ENCODE results near the gene PLA2G4D. TPM values are rescaled to one million over a fixed set of nuclear protein-coding genes. Genes with fewer than 3 reads are reported as not detected.

The PLA2G4D gene
- total and polyA plus RNA-seq, 2 donors (not counting 3 experiments of a cell fraction or from before 2014, with no cell fraction given): not detected

- no peak overlapping the region for H2AFZ ChIP-seq (ENCODE audit: low read depth, low read length)
- no peaks in the 10 kb centered on the region for H4K20me1 ChIP-seq (replicated peaks; ENCODE audit: control insufficient read depth, extremely low read depth, insufficient read depth, low read length)
- no peak overlapping the region for H3K4me2 ChIP-seq (ENCODE audit: insufficient read depth, low read length)
- H3K9me3 ChIP-seq (replicated peaks; ENCODE audit: control insufficient read depth, insufficient read depth, low read length): no peaks in the 10 kb centered on the region
- H3K27me3 ChIP-seq (ENCODE audit: control insufficient read depth in 2 of 2, insufficient read depth in 2 of 2, low read length in 2 of 2): peaks cover 16 to 21% of the 10 kb centered on the region in 2 experiments
- intact Hi-C loops (cut with micrococcal nuclease): no loop called here
- no peak overlapping the region for H3K27ac ChIP-seq (ENCODE audit: insufficient read depth, low read depth, low read length)
- H3K9me1 ChIP-seq (replicated peaks; ENCODE audit: control insufficient read depth, extremely low read depth, insufficient read depth, low read length): no peaks in the 10 kb centered on the region
- H3K4me3 ChIP-seq (replicated peaks in 1 of 3; ENCODE audit: insufficient read depth in 1 of 3, low read depth in 1 of 3, low read length in 3 of 3): no peak overlapping the region
- no TSS peak for BruUV-seq (replicated peaks)
- H3K9ac ChIP-seq (replicated peaks; ENCODE audit: extremely low read depth, insufficient read depth, low read length): no peak overlapping the region
- ChIA-PET POLR2A (no interaction called here), CTCF (interaction anchor here (0.8 to 3.0 kb wide), 8 partner anchors 9 to 73 kb away, joined by 3 to 28 read pairs (median 4); no protein-coding TSS in a partner anchor)
- dilution Hi-C loops (cut with MboI; ENCODE audit: extremely low pct_ligation_motif_present, low sequenced_read_pairs): no loop called here
- H3K4me1 ChIP-seq (ENCODE audit: control insufficient read depth, extremely low read depth, insufficient read depth, low read length): no peaks in the 10 kb centered on the region
- no peak for TF ChIP-seq MYC (IDR thresholded peaks at IDR 0.05; ENCODE audit: low read depth, low read length)
- no peak for TF ChIP-seq JUN (IDR thresholded peaks at IDR 0.05; ENCODE audit: borderline replicate concordance, insufficient read depth, insufficient read length, low read depth)
- TF ChIP-seq POLR2AphosphoS5 (IDR thresholded peaks at IDR 0.05; ENCODE audit: insufficient read depth, low read depth, low read length): no peak
- H3K79me2 ChIP-seq (ENCODE audit: control insufficient read depth, insufficient read depth, low read length): no peaks in the 10 kb centered on the region
- FAIRE-seq: no peak
- DNase-seq (ENCODE audit: low read depth, low spot score): no peak
- H3K36me3 ChIP-seq (ENCODE audit: control insufficient read depth in 2 of 2, extremely low read depth in 1 of 2, insufficient read depth in 2 of 2, low read length in 2 of 2): no peaks in the 10 kb centered on the region
Measured at GRCh38 chr15:42130246-42130986, 36.1 kb upstream of the PLA2G4D start.

- intact Hi-C loops (cut with micrococcal nuclease) (no loop called here), dilution Hi-C loops (cut with MboI; ENCODE audit: extremely low pct_ligation_motif_present, low sequenced_read_pairs) (no loop called here)
- ChIA-PET CTCF (interaction anchor here (1.2 to 3.0 kb wide), 4 partner anchors 10 to 72 kb away, joined by 4 to 28 read pairs (median 6); no protein-coding TSS in a partner anchor), POLR2A (no interaction called here)
- no peak for DNase-seq (ENCODE audit: low read depth, low spot score)
- no peaks in the 10 kb centered on the region for H3K4me1 ChIP-seq (ENCODE audit: control insufficient read depth, extremely low read depth, insufficient read depth, low read length)
- H3K4me2 ChIP-seq (ENCODE audit: insufficient read depth, low read length): no peak overlapping the region
- no peak overlapping the region for H3K9ac ChIP-seq (replicated peaks; ENCODE audit: extremely low read depth, insufficient read depth, low read length)
- BruUV-seq (replicated peaks): no TSS peak
- no peak overlapping the region for H3K27ac ChIP-seq (ENCODE audit: insufficient read depth, low read depth, low read length)
- H4K20me1 ChIP-seq (replicated peaks; ENCODE audit: control insufficient read depth, extremely low read depth, insufficient read depth, low read length): no peaks in the 10 kb centered on the region
- H3K9me1 ChIP-seq (replicated peaks; ENCODE audit: control insufficient read depth, extremely low read depth, insufficient read depth, low read length): no peaks in the 10 kb centered on the region
- H3K9me3 ChIP-seq (replicated peaks; ENCODE audit: control insufficient read depth, insufficient read depth, low read length): no peaks in the 10 kb centered on the region
- H3K27me3 ChIP-seq (ENCODE audit: control insufficient read depth in 2 of 2, insufficient read depth in 2 of 2, low read length in 2 of 2): peaks cover 16 to 21% of the 10 kb centered on the region in 2 experiments
- H3K79me2 ChIP-seq (ENCODE audit: control insufficient read depth, insufficient read depth, low read length): no peaks in the 10 kb centered on the region
- H2AFZ ChIP-seq (ENCODE audit: low read depth, low read length): no peak overlapping the region
- no peaks in the 10 kb centered on the region for H3K36me3 ChIP-seq (ENCODE audit: control insufficient read depth in 2 of 2, extremely low read depth in 1 of 2, insufficient read depth in 2 of 2, low read length in 2 of 2)
- no peak overlapping the region for H3K4me3 ChIP-seq (replicated peaks in 1 of 3; ENCODE audit: insufficient read depth in 1 of 3, low read depth in 1 of 3, low read length in 3 of 3)
- TF ChIP-seq MAX (IDR thresholded peaks at IDR 0.05; ENCODE audit: insufficient read depth, insufficient read length): no peak
- no peak for TF ChIP-seq FOS (IDR thresholded peaks at IDR 0.05; ENCODE audit: borderline replicate concordance, insufficient read depth, low read length)
- no peak for TF ChIP-seq JUN (IDR thresholded peaks at IDR 0.05; ENCODE audit: borderline replicate concordance, insufficient read depth, insufficient read length, low read depth)
- no peak for TF ChIP-seq POLR2AphosphoS5 (IDR thresholded peaks at IDR 0.05; ENCODE audit: insufficient read depth, low read depth, low read length)
- TF ChIP-seq CTCF (IDR thresholded peaks at IDR 0.05; ENCODE audit: extremely low read depth in 1 of 2, insufficient read depth in 1 of 2, low read depth in 1 of 2, low read length in 2 of 2): no peak
- no peak for TF ChIP-seq POLR2A (IDR thresholded peaks at IDR 0.05; ENCODE audit: low read depth, low read length)
- TF ChIP-seq GATA2 (IDR thresholded peaks at IDR 0.05; ENCODE audit: insufficient read depth, insufficient read length, low read depth, low read length): no peak
- no peak for TF ChIP-seq MYC (IDR thresholded peaks at IDR 0.05; ENCODE audit: low read depth, low read length)
- no peak for TF ChIP-seq EZH2 (IDR thresholded peaks at IDR 0.05; ENCODE audit: borderline replicate concordance, low read depth, low read length, severe bottlenecking)
- no peak for FAIRE-seq
Measured at GRCh38 chr15:42129364-42129763, 35.0 kb upstream of the PLA2G4D start.
